K562 (cell line): ENCODE measurements around the gene DCTN5. TPM values are rescaled to one million over a fixed set of nuclear protein-coding genes. Genes with fewer than 3 reads are reported as not detected.
A peak's percentile ranks its signal among the peaks of the same experiment; 100 is the strongest.

Source experiments
- ATAC-seq: fragments of 200-7000 bp; cut with Tn5 transposase; 3 replicates; pipeline ENCODE4 v1.9.1; 2020; ENCODE audit warnings: moderate library complexity
- BruUV-seq: library from RNA; stranded (reverse); fragments of 400-500 nt; replicated peaks from 2 replicates; lab custom pipeline; 2021; lab: Mats Ljungman, UMichigan
- CTCF ChIA-PET: fragments of 300-600 bp; formaldehyde crosslinking; extraction: SDS; loops from one replicate; lab custom pipeline; 2021; ENCODE audit warnings: low intra/inter-chr PET ratio; lab: Yijun Ruan, JAX
- POLR2A ChIA-PET: fragments of 300-600, 350-650 bp; sonication (Branson Sonifier 250); formaldehyde crosslinking; extraction: SDS; loops from one replicate; lab custom pipeline; 2021; ENCODE audit warnings: antibody characterized with exemption, inconsistent platforms; lab: Yijun Ruan, JAX
- DNase-seq, 4 experiments: peaks; one replicate each; pipeline versions ENCODE4 v3.0.0 to v3.0.0-alpha.2; 2011 to 2018; ENCODE audit warnings: low spot score in 3 of 4, mixed read lengths in 3 of 4; ENCODE audit errors: extremely low read depth in 1 of 4
- FAIRE-seq: peaks from 2 replicates; lab custom pipeline; 2011; peaks lifted over from hg19 to GRCh38; lab: Jason Lieb, UNC
- H2AFZ ChIP-seq: 2 replicates; pipeline ENCODE4 v1.6.0; 2011; ENCODE audit warnings: low read depth, low read length, control low read depth, inconsistent platforms
- H3K27ac ChIP-seq: fragments of 200-600 bp; 3 replicates; pipeline ENCODE4 v1.8.0; 2011; ENCODE audit warnings: low read depth, mild to moderate bottlenecking, control low read depth, inconsistent platforms, low read length, moderate library complexity, mixed read lengths; ENCODE audit errors: extremely low read depth
- H3K27me3 ChIP-seq, 2 experiments: fragments of 300-600 bp in 1 of 2; 2 replicates in 1 of 2; 3 replicates in 1 of 2; pipeline versions ENCODE4 v1.6.0 to v1.8.0; 2011; ENCODE audit warnings: inconsistent platforms in 2 of 2, low read length in 2 of 2, mild to moderate bottlenecking in 1 of 2, mixed read lengths in 1 of 2, moderate library complexity in 1 of 2; ENCODE audit not compliant: control insufficient read depth in 2 of 2, insufficient read depth in 2 of 2
- H3K36me3 ChIP-seq: fragments of 300-600 bp; 3 replicates; pipeline ENCODE4 v1.8.0; 2011; ENCODE audit warnings: mild to moderate bottlenecking, low read length, inconsistent platforms; ENCODE audit not compliant: control insufficient read depth, insufficient read depth
- H3K4me1 ChIP-seq, 2 experiments: fragments of 200-600 bp in 1 of 2; replicated peaks in 1 of 2; 2 replicates in 1 of 2; 3 replicates in 1 of 2; pipeline versions ENCODE4 v1.5.1 to v1.8.0; 2011; ENCODE audit warnings: inconsistent platforms in 2 of 2, low read length in 2 of 2, mild to moderate bottlenecking in 1 of 2, mixed read lengths in 1 of 2, moderate library complexity in 1 of 2; ENCODE audit not compliant: control insufficient read depth in 2 of 2, insufficient read depth in 2 of 2
- H3K4me2 ChIP-seq: 2 replicates; pipeline ENCODE4 v1.6.1; 2011; ENCODE audit warnings: low read length, control low read depth, inconsistent platforms, mixed read lengths; ENCODE audit not compliant: insufficient read depth
- H3K4me3 ChIP-seq: fragments of 200-600 bp; sonication (generic), shearing (Covaris generic); 2 replicates; pipeline ENCODE4 v1.5.1; 2016; ENCODE audit warnings: control low read depth, inconsistent platforms
- H3K79me2 ChIP-seq: fragments of 200-600 bp; 3 replicates; pipeline ENCODE4 v1.8.0; 2011; ENCODE audit warnings: low read length, inconsistent platforms; ENCODE audit not compliant: control insufficient read depth, insufficient read depth
- H3K9ac ChIP-seq, 2 experiments: 2 replicates each; pipeline versions ENCODE4 v1.6.0 to v1.6.1; 2011; ENCODE audit warnings: low read depth in 2 of 2, low read length in 2 of 2, control low read depth in 1 of 2, inconsistent platforms in 1 of 2, mild to moderate bottlenecking in 1 of 2, mixed read lengths in 1 of 2; ENCODE audit not compliant: insufficient read depth in 1 of 2
- H3K9me1 ChIP-seq: one replicate; pipeline ENCODE4 v1.6.0; 2011; ENCODE audit warnings: inconsistent platforms, mild to moderate bottlenecking, low read length, moderate library complexity; ENCODE audit not compliant: control insufficient read depth, insufficient read depth
- H3K9me3 ChIP-seq: replicated peaks from 2 replicates; pipeline ENCODE4 v1.5.1; 2011; ENCODE audit warnings: low read depth, low read length, inconsistent platforms; ENCODE audit not compliant: control insufficient read depth, insufficient read depth
- H4K20me1 ChIP-seq: replicated peaks from 2 replicates; pipeline ENCODE4 v1.6.1; 2011; ENCODE audit warnings: low read length, inconsistent platforms, mixed read lengths; ENCODE audit not compliant: control insufficient read depth, insufficient read depth
- CREBBP ChIP-seq: IDR thresholded peaks from one replicate; pipeline ENCODE4 v1.6.1; 2012; ENCODE audit warnings: low read depth, mild to moderate bottlenecking, control low read depth, inconsistent platforms, low read length
- GABPA ChIP-seq: fragments of 200-800 bp; sonication (Bioruptor generic); conservative IDR thresholded peaks from 2 replicates; pipeline ENCODE4 v1.6.1; 2016; ENCODE audit warnings: low read depth, missing genetic modification characterization, missing compliant biosample characterization
- HNRNPL ChIP-seq: fragments of 200-400 bp; formaldehyde crosslinking; IDR thresholded peaks from 2 replicates; pipeline ENCODE4 v1.6.1; 2017; ENCODE audit warnings: low read depth, mild to moderate bottlenecking, low read length
- MCM5 ChIP-seq: fragments of 450-650 bp; IDR thresholded peaks from 2 replicates; pipeline ENCODE4 v1.6.1; 2016; ENCODE audit warnings: low read depth
- MYNN ChIP-seq, 2 experiments: sonication (generic); formaldehyde crosslinking in 1 of 2; IDR thresholded peaks; 2 replicates each; pipeline versions ENCODE4 v1.5.0 to v1.6.1; 2016 to 2020; ENCODE audit warnings: antibody characterized with exemption in 1 of 2, missing genetic modification reagents in 1 of 2
- PCBP2 ChIP-seq: fragments of 200-400 bp; formaldehyde crosslinking; IDR thresholded peaks from 2 replicates; pipeline ENCODE4 v1.6.1; 2018; ENCODE audit warnings: low read length, low read depth, mild to moderate bottlenecking, moderate library complexity; ENCODE audit not compliant: poor library complexity, severe bottlenecking
- SMAD1 ChIP-seq: fragments of 150-350 bp; IDR thresholded peaks from 2 replicates; pipeline ENCODE4 v1.6.1; 2014; ENCODE audit warnings: low read length, low read depth; ENCODE audit not compliant: partially characterized antibody
- ZNF121 ChIP-seq: sonication (generic); formaldehyde crosslinking; conservative IDR thresholded peaks from 2 replicates; pipeline ENCODE4 v1.8.0; 2022; ENCODE audit warnings: missing genetic modification reagents
- ZNF316 ChIP-seq: fragments of 450-650 bp; IDR thresholded peaks from 2 replicates; pipeline ENCODE4 v1.6.1; 2016
- ZNF584 ChIP-seq: fragments of 200-800 bp; sonication (Bioruptor generic); IDR thresholded peaks from 2 replicates; pipeline ENCODE4 v1.6.1; 2016; ENCODE audit warnings: low read depth, mild to moderate bottlenecking, missing genetic modification characterization, missing compliant biosample characterization
- WGBS: fragments of 100-300 bp; shearing (Covaris generic); methylation state at CpG from one replicate; pipeline ENCODE4 v1.1.6; 2016; ENCODE audit warnings: low coverage, mixed read lengths; ENCODE audit not compliant: insufficient coverage; ENCODE audit errors: missing lambda C conversion rate; 5-methylcytosine and 5-hydroxymethylcytosine counted together
- in situ Hi-C: fragments of 300-500 bp; cut with MboI; formaldehyde crosslinking; loops from 4 replicates; pipeline ENCODE4 v1.15.0; 2018; ENCODE audit warnings: inconsistent platforms, mixed read lengths
- intact Hi-C: fragments of 100-400 bp; cut with micrococcal nuclease; formaldehyde crosslinking; loops from 2 replicates; pipeline ENCODE4 v1.14.2; 2022
- polyA plus RNA-seq, 8 experiments: library from polyadenylated mRNA; depleted of rRNA in 4 of 8; stranded (reverse) in 5 of 8; unstranded in 3 of 8; fragments of >200 nt; fragmentation: Nextera tagmentation in 2 of 8; fragmentation: Illumina TruSeq in 1 of 8; extraction: Ambion mirVana in 2 of 8; extraction: Trizol in 1 of 8; gene quantifications; 2 replicates each; pipeline versions ENCODE4 v1.2.1 to v1.2.3, GENCODE V29; 2011 to 2014; ENCODE audit warnings: inconsistent platforms in 1 of 8, missing spikeins in 1 of 8
- total RNA-seq, 7 experiments: library from RNA; depleted of rRNA in 6 of 7; stranded (reverse); fragments of >200 nt in 6 of 7; fragmentation: Illumina TruSeq in 2 of 7; extraction: Trizol in 2 of 7; gene quantifications; 2 replicates each; pipeline versions ENCODE4 v1.2.1 to v1.2.3, GENCODE V29; 2011 to 2021; ENCODE audit warnings: low replicate concordance in 1 of 7
- TF ChIP-seq, protein P1 (sequence below): fragments of 450-650 bp; IDR thresholded peaks from 2 replicates; pipeline ENCODE4 v1.6.1; 2018; ENCODE audit warnings: mild to moderate bottlenecking, low read depth; ENCODE audit not compliant: partially characterized antibody
- TF ChIP-seq, protein P2 (sequence below): fragments of 250-450 bp; sonication (Bioruptor Pico); IDR thresholded peaks from 2 replicates; pipeline ENCODE4 v1.8.0; 2021; ENCODE audit warnings: moderate library complexity, mild to moderate bottlenecking, inconsistent platforms
- TF ChIP-seq, protein P3 (sequence below): sonication (generic); formaldehyde crosslinking; IDR thresholded peaks from 2 replicates; pipeline ENCODE4 v1.8.0; 2022; ENCODE audit warnings: mild to moderate bottlenecking, missing genetic modification reagents

Gene DCTN5
- total and polyA plus RNA-seq, 9 of the 15 experiments (the other 6 are each of a cell fraction or from before 2014, with no cell fraction given), result 35.8 to 149 (median 75.9) TPM

DNA sequence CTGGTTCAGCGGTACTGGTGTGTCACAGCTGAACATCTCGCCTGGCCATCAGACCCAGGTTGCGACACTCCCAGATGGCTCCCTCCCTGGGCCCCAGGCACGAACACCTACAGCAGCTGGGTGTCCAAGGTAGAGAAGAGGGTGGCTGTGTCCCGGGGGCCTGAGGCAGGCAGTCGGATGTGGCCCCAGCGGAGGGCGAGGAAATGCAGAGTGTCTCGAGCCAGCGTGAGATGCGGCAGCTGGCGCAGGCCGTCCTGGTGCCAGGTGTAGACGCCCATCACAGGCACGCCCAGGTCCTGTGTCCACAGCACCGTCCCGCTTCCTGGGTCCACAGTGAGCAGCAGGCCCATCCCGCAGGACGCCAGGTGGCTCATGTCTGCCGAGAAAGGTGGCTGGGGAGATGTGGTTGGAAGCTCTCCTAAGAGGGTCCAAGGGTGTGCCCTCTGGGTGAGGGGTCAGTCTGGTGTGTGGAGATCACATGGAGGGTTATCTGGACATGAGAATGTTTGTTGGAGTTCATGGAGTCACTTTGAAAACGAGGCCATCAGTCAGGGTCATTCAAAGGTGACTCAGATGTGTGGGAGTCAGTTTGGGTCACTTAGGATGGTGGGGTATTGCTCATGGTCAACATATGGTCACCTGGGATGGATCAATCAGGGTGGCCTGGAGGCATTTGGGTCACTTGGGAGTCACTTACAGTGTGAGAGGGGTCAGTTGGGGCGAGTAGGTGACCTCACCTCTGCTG is 63.7 kb downstream of the DCTN5 start:
- H3K36me3 ChIP-seq, result no peaks in the 10 kb centered on the region
- FAIRE-seq, result no peak
- H3K79me2 ChIP-seq, result no peaks in the 10 kb centered on the region
- WGBS, result 45% methylated on average over 18 of the region's 22 CpGs
- intact Hi-C loops, result no loop called here
- no peak overlapping the region; the same call in 1 of the 2 replicates for H3K4me2 ChIP-seq
- no peak overlapping the region for H3K27ac ChIP-seq
- DNase-seq, result peak in 1 of 4 experiments; percentile 22
- H3K4me3 ChIP-seq, result no peak overlapping the region
- CTCF ChIA-PET, result no interaction called here
- peak overlapping the region in 1 of 2 experiments; percentile 37; a peak in 1 of 4 replicates for H3K9ac ChIP-seq
- ATAC-seq, result no peak
- H3K9me3 ChIP-seq, result peaks cover 3% of the 10 kb centered on the region
- in situ Hi-C loops, result no loop called here
- peaks cover 9 to 13% of the 10 kb centered on the region in 2 experiments; a peak in 4 of 5 replicates for H3K4me1 ChIP-seq
- no peaks in the 10 kb centered on the region for H4K20me1 ChIP-seq
- no peaks in the 10 kb centered on the region for H3K9me1 ChIP-seq
- H2AFZ ChIP-seq, result peak overlapping the region; percentile 28; the same call in 1 of the 2 replicates
- no peaks in the 10 kb centered on the region for H3K27me3 ChIP-seq
- no TSS peak for BruUV-seq
- POLR2A ChIA-PET, result interaction anchor here (0.6 kb wide), 1 partner anchor 108 kb away, joined by 3 read pairs; no protein-coding TSS in a partner anchor
- TF ChIP-seq, protein P1, sequence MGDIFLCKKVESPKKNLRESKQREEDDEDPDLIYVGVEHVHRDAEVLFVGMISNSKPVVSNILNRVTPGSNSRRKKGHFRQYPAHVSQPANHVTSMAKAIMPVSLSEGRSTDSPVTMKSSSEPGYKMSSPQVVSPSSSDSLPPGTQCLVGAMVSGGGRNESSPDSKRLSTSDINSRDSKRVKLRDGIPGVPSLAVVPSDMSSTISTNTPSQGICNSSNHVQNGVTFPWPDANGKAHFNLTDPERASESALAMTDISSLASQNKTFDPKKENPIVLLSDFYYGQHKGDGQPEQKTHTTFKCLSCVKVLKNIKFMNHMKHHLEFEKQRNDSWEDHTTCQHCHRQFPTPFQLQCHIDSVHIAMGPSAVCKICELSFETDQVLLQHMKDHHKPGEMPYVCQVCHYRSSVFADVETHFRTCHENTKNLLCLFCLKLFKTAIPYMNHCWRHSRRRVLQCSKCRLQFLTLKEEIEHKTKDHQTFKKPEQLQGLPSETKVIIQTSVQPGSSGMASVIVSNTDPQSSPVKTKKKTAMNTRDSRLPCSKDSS, result no peak
- TF ChIP-seq ZNF121 (CRISPR knock-in tag) (no peak), ZNF584 (no peak), PCBP2 (no peak), HNRNPL (no peak), CREBBP (no peak), MYNN (IDR thresholded peaks at IDR 0.05) (no peak), MYNN (CRISPR knock-in tag; IDR thresholded peaks at IDR 0.05) (no peak), GABPA (no peak), SMAD1 (no peak), ZNF316 (no peak), MCM5 (no peak)
- TF ChIP-seq, protein P2, sequence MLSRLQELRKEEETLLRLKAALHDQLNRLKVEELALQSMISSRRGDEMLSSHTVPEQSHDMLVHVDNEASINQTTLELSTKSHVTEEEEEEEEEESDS (CRISPR knock-in tag), result no peak
- TF ChIP-seq, protein P3, sequence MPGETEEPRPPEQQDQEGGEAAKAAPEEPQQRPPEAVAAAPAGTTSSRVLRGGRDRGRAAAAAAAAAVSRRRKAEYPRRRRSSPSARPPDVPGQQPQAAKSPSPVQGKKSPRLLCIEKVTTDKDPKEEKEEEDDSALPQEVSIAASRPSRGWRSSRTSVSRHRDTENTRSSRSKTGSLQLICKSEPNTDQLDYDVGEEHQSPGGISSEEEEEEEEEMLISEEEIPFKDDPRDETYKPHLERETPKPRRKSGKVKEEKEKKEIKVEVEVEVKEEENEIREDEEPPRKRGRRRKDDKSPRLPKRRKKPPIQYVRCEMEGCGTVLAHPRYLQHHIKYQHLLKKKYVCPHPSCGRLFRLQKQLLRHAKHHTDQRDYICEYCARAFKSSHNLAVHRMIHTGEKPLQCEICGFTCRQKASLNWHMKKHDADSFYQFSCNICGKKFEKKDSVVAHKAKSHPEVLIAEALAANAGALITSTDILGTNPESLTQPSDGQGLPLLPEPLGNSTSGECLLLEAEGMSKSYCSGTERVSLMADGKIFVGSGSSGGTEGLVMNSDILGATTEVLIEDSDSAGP (CRISPR knock-in tag), result no peak
